HG03139 (cell line): Measurements from ENCODE around the gene NFATC2.
A peak's percentile ranks its signal among the peaks of the same experiment; 100 is the strongest.

Experiments
- ATAC-seq: cut with Tn5 transposase; IDR thresholded peaks from one replicate; pipeline ENCODE4 v1.9.1; 2021; ENCODE audit not compliant: unreplicated experiment

NFATC2 gene

GRCh38 chr20:51542571-51543421 is at the start of gene NFATC2:
NFATC2 (minus strand) TSS chr20:51542719; CDS start chr20:51542499, 220 bp downstream.
- peak; percentile 25 for ATAC-seq

- ATAC-seq = no peak
These were observed 49.4 kb upstream of the NFATC2 start for GRCh38 chr20:51591871-51592270.

GRCh38 chr20:51588762-51589161 is 46.2 kb upstream of the NFATC2 start:
- no peak for ATAC-seq

GRCh38 chr20:51587145-51587544 is 44.6 kb upstream of the NFATC2 start:
- no peak for ATAC-seq

GRCh38 chr20:51586005-51586440 is 43.5 kb upstream of the NFATC2 start:
- ATAC-seq = no peak

- ATAC-seq = no peak
These were observed 42.6 kb upstream of the NFATC2 start for GRCh38 chr20:51585148-51585547.

- no peak for ATAC-seq
These were observed 42.2 kb upstream of the NFATC2 start for GRCh38 chr20:51584737-51585136.

- ATAC-seq = no peak
These were observed 41.6 kb upstream of the NFATC2 start for GRCh38 chr20:51584116-51584515.

- ATAC-seq = no peak
These were observed 41.0 kb upstream of the NFATC2 start for GRCh38 chr20:51583499-51583898.

- ATAC-seq = no peak
These were observed 40.6 kb upstream of the NFATC2 start for GRCh38 chr20:51583073-51583472.

GRCh38 chr20:51581571-51581970 is 39.1 kb upstream of the NFATC2 start:
- ATAC-seq = no peak

- no peak for ATAC-seq
These were observed 36.6 kb upstream of the NFATC2 start for GRCh38 chr20:51579137-51579536.

- ATAC-seq = no peak
These were observed 35.6 kb upstream of the NFATC2 start for GRCh38 chr20:51578145-51578459.

- no peak for ATAC-seq
These were observed 35.1 kb upstream of the NFATC2 start for GRCh38 chr20:51577432-51578144.

GRCh38 chr20:51575486-51575885 is 33.0 kb upstream of the NFATC2 start:
- no peak for ATAC-seq

- no peak for ATAC-seq
These were observed 31.9 kb upstream of the NFATC2 start for GRCh38 chr20:51574248-51575033.

GRCh38 chr20:51573576-51574243 is 31.2 kb upstream of the NFATC2 start:
- ATAC-seq = no peak

GRCh38 chr20:51571460-51571794 is 28.9 kb upstream of the NFATC2 start:
- no peak for ATAC-seq

- ATAC-seq = no peak
These were observed 28.4 kb upstream of the NFATC2 start for GRCh38 chr20:51570739-51571459.
